ENCODE data around the gene HNRNPUL2.

HNRNPUL2 gene

GRCh38 chr11:62721994-62722393 lies 5.3 kb downstream of the HNRNPUL2 start:
- TF ChIP-seq, protein P1, sequence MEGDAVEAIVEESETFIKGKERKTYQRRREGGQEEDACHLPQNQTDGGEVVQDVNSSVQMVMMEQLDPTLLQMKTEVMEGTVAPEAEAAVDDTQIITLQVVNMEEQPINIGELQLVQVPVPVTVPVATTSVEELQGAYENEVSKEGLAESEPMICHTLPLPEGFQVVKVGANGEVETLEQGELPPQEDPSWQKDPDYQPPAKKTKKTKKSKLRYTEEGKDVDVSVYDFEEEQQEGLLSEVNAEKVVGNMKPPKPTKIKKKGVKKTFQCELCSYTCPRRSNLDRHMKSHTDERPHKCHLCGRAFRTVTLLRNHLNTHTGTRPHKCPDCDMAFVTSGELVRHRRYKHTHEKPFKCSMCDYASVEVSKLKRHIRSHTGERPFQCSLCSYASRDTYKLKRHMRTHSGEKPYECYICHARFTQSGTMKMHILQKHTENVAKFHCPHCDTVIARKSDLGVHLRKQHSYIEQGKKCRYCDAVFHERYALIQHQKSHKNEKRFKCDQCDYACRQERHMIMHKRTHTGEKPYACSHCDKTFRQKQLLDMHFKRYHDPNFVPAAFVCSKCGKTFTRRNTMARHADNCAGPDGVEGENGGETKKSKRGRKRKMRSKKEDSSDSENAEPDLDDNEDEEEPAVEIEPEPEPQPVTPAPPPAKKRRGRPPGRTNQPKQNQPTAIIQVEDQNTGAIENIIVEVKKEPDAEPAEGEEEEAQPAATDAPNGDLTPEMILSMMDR (IDR thresholded peaks at IDR 0.05; ENCODE audit: extremely low read depth, missing control alignments), result no peak
- no peak for DNase-seq (ENCODE audit: low spot score)

GRCh38 chr11:62719302-62719978 lies 7.8 kb downstream of the HNRNPUL2 start:
- TF ChIP-seq, protein P1 (IDR thresholded peaks at IDR 0.05; ENCODE audit: extremely low read depth, missing control alignments), result no peak
- DNase-seq (ENCODE audit: low spot score), result no peak

DNA sequence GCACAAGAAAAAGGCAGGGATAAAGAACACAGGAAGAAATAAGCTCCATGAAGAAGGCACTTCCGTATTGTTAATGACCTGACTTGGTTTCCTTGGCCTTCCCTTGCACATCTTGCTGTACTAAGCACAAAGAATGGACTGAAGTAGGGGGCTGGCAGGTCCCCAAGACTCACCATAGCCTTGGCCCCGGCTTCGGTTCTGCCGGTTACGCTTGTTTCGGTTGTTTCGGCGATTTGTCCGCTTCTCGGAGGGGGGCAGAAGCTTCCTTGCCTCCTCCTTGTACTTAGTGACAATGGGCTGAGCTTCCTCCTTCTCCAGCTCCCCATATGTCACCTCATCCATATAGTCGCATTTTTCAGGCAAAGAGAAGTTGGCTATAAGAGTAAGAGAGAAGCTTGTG lies 10.4 kb downstream of the HNRNPUL2 start:
- TF ChIP-seq, protein P1 (IDR thresholded peaks at IDR 0.05; ENCODE audit: extremely low read depth, missing control alignments), result no peak
- DNase-seq (ENCODE audit: low spot score), result no peak

GRCh38 chr11:62716206-62716605 lies 11.1 kb downstream of the HNRNPUL2 start:
- no peak for DNase-seq (ENCODE audit: low spot score)
- TF ChIP-seq, protein P1 (IDR thresholded peaks at IDR 0.05; ENCODE audit: extremely low read depth, missing control alignments), result no peak

- TF ChIP-seq, protein P1 (IDR thresholded peaks at IDR 0.05; ENCODE audit: extremely low read depth, missing control alignments), result no peak
- DNase-seq (ENCODE audit: low spot score), result no peak
These were observed 11.8 kb downstream of the HNRNPUL2 start for GRCh38 chr11:62715150-62716130.

- TF ChIP-seq, protein P1 (IDR thresholded peaks at IDR 0.05; ENCODE audit: extremely low read depth, missing control alignments), result no peak
These were observed 13.9 kb downstream of the HNRNPUL2 start for GRCh38 chr11:62713343-62713742.

DNA sequence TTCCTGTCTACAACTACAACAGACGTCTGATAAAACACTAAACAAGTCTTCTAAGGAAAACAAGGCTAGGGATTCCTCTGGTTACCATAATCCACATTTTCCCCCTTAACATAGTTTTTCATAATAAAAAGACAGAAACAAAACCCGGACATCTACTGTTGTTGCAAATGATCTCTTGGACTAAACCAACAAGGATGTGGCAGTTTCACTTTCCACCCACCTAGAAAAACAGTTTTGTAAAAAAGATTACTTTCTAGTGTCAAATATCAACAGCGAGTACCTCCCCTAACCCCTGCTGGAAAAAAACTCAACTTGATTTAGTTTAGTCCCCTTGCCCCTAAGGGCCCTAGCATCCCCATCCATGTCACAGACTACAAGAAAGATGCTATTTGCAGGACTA lies 14.4 kb downstream of the HNRNPUL2 start:
- TF ChIP-seq, protein P1 (IDR thresholded peaks at IDR 0.05; ENCODE audit: extremely low read depth, missing control alignments), result no peak
- DNase-seq (ENCODE audit: low spot score), result no peak

More at GRCh38 chr11:62713343-62713742, 13.9 kb downstream of the HNRNPUL2 start:
- DNase-seq (ENCODE audit: low spot score), result no peak

Measured in GM20000 (cell line).